ENCODE measurements around the gene GRN. TPM values are rescaled to one million over a fixed set of nuclear protein-coding genes. Genes with fewer than 3 reads are reported as not detected.
"Not testable (repeated sequence)": the region's sequence is repeated elsewhere in the genome, so short reads cannot be mapped to it uniquely, and the experiment has no call there.

Gene GRN
- polyA plus RNA-seq, 3 donors: 206 to 278 (median 271) TPM

DNA sequence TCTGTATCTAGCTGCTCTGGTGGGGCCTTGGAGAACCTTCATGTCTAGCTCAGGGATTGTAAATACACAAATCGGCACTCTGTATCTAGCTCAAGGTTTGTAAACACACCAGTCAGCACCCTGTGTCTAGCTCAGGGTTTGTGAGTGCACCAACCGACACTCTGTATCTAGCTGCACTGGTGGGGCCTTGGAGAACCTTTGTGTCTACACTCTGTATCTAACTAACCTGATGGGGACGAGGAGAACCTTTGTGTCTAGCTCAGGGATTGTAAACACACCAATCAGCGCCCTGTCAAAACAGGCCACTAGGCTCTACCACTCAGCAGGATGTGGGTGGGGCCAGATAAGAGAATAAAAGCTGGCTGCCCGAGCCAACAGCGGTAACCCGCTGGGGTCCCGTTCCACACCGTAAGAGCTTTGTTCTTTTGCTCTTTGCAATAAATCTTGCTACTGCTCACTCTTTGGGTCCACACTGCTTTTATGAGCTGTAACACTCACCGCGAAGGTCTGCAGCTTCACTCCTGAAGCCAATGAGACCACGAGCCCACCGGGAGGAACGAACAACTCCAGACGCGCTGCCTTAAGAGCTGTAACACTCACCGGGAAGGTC lies 24.4 kb downstream of the GRN start:
- not testable (repeated sequence) for DNase-seq (ENCODE audit: extremely low read depth in 1 of 11, low read depth in 9 of 11, low spot score in 4 of 11)

GRCh38 chr17:44372036-44372435 lies 26.9 kb downstream of the GRN start:
- no peak for DNase-seq (ENCODE audit: extremely low read depth in 1 of 11, low read depth in 9 of 11, low spot score in 4 of 11)

DNA sequence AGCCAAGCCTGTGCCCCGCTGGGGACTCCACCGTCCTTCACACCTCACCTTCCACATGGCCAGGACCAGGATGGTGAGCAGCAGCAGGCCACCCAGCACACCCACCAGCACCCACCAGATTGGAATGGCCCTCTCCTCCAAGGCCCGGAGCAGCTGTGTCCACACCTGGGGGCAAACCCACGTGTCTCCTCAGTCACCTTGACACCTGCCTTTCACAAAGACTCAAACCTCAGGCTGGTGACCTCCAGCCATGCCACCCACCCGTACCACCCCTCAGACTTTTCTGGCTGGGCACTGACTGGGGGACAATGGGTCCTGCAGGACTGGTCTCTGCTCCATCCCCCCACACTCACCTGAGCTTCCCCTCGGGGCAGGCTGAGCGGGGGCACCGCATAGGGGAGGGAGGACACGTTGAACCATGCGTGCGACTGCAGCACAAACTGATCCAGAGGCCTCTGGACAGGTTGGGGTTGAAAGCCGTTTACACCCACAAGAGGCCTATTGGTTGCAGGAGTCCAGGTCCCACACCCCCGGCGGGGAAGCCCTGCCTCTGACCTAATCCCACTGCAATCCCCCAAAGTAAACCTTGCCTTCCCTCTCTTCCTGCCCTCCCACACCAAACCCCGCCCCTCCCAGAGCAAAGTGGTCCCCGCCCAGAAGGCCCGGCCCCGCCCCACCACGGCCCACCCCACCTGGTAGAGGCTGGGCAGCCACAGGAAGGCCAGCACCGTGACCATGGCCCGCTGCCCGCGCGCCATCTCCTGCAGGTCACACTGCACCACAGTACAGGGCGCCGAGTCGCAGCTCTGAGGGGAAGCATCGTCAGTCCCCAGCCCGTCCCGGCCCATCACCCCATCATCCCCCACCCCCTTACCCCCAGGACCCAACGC lies 29.4 kb downstream of the GRN start:
- peak in 1 of 11 donors; percentile 25 for DNase-seq (ENCODE audit: extremely low read depth in 1 of 11, low read depth in 9 of 11, low spot score in 4 of 11)

- DNase-seq (ENCODE audit: extremely low read depth in 1 of 11, low read depth in 9 of 11, low spot score in 4 of 11): no peak
Measured at GRCh38 chr17:44375196-44376017, 30.3 kb downstream of the GRN start.

DNA sequence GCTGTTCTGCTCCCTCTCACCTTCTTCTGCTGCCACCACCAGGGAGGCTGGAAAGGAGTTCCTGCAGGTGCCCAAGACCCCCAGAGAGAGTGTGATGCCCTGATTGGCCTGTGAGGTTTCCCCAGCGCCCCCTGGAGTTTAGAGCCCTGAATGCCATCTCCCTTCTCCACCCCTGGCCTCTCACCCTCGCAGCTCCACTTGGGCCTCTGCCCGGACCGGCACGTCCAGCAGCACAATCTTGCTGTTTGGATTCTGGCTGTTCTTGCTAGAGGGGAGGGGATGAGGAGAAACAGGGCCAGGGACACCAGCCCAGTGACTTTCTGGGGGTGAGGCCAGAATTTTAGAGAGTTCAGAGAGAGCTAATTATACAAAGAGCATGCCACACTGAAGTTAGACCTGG lies 31.0 kb downstream of the GRN start:
- no peak for DNase-seq (ENCODE audit: extremely low read depth in 1 of 11, low read depth in 9 of 11, low spot score in 4 of 11)

GRCh38 chr17:44376779-44377178 lies 31.7 kb downstream of the GRN start:
- DNase-seq (ENCODE audit: extremely low read depth in 1 of 11, low read depth in 9 of 11, low spot score in 4 of 11): no peak

GRCh38 chr17:44378171-44378705 lies 33.1 kb downstream of the GRN start:
- DNase-seq (ENCODE audit: extremely low read depth in 1 of 11, low read depth in 9 of 11, low spot score in 4 of 11): no peak

DNA sequence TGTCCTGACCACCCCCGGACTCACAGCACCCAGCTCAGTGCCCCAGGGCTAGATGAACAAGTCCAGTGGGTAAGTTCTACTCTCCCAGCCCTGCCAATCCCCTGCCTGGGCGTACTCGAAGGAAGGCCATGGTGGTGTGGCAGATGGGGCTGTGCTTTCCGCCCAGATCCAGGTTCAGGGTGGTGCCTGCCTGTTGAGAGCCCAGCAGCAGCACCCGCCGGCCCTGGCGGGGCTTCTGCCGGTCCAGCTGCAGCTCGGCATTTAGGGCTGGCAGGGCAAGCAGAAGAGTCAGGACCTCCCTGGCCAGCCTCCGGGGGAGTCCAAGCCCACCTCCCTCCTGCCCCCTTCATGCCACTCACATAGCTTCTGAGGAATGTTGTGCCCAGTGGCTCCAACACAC lies 34.8 kb downstream of the GRN start:
- DNase-seq (ENCODE audit: extremely low read depth in 1 of 11, low read depth in 9 of 11, low spot score in 4 of 11): no peak

- no peak for DNase-seq (ENCODE audit: extremely low read depth in 1 of 11, low read depth in 9 of 11, low spot score in 4 of 11)
Measured at GRCh38 chr17:44380767-44381166, 35.7 kb downstream of the GRN start.

DNA sequence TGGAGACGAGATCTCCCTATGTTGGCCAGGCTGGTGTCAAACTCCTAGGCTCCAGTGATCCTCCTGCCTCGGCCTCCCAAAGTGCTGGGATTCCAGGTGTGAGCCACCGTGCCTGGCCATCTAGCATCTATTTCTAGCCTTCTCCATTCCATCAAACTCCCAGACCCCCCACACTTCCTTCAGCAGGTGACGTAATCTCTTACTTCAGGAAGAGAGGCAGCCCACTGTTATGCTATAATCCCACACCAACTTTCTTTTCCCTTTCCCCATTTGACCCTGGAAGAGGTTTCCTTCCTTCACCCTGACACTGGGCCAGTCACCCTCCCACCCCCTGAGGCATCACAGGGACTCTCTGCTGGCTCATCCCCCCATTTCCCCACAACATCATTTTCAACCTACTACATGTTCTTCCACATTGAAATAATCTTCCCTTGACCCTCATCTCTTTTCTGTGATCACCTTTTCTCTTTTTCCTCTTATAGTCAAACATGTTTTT lies 36.8 kb downstream of the GRN start:
- no peak for DNase-seq (ENCODE audit: extremely low read depth in 1 of 11, low read depth in 9 of 11, low spot score in 4 of 11)

GRCh38 chr17:44382917-44383316 lies 37.8 kb downstream of the GRN start:
- DNase-seq (ENCODE audit: extremely low read depth in 1 of 11, low read depth in 9 of 11, low spot score in 4 of 11): no peak

GRCh38 chr17:44383363-44383762 lies 38.3 kb downstream of the GRN start:
- DNase-seq (ENCODE audit: extremely low read depth in 1 of 11, low read depth in 9 of 11, low spot score in 4 of 11): no peak

- DNase-seq (ENCODE audit: extremely low read depth in 1 of 11, low read depth in 9 of 11, low spot score in 4 of 11): no peak
Measured at GRCh38 chr17:44383861-44384260, 38.8 kb downstream of the GRN start.

- DNase-seq (ENCODE audit: extremely low read depth in 1 of 11, low read depth in 9 of 11, low spot score in 4 of 11): no peak
Measured at GRCh38 chr17:44384281-44384822, 39.2 kb downstream of the GRN start.

DNA sequence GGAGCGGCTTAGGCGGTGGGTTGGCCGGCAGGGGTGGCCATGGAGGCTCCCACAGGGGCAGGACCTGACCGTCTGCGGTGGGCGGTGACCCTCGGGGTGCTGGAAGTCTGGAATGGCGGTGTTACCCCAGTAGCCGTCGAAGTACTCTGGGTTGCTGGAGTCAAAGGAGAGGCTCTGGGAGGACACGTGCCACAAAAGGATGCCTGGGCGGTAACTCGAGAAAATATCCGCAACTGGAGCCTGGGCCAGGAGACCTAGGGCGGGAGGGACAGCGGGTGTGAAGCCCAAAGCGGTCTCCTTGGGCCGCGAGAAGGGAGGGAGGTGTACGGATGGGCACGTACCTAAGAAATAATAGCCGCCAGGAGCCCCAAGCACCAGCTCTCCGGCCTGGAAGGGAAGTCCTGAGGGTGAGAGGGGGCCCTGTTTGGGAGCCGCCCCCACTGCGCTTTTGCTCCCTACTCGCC lies 39.8 kb downstream of the GRN start:
- DNase-seq (ENCODE audit: extremely low read depth in 1 of 11, low read depth in 9 of 11, low spot score in 4 of 11): no peak

DNA sequence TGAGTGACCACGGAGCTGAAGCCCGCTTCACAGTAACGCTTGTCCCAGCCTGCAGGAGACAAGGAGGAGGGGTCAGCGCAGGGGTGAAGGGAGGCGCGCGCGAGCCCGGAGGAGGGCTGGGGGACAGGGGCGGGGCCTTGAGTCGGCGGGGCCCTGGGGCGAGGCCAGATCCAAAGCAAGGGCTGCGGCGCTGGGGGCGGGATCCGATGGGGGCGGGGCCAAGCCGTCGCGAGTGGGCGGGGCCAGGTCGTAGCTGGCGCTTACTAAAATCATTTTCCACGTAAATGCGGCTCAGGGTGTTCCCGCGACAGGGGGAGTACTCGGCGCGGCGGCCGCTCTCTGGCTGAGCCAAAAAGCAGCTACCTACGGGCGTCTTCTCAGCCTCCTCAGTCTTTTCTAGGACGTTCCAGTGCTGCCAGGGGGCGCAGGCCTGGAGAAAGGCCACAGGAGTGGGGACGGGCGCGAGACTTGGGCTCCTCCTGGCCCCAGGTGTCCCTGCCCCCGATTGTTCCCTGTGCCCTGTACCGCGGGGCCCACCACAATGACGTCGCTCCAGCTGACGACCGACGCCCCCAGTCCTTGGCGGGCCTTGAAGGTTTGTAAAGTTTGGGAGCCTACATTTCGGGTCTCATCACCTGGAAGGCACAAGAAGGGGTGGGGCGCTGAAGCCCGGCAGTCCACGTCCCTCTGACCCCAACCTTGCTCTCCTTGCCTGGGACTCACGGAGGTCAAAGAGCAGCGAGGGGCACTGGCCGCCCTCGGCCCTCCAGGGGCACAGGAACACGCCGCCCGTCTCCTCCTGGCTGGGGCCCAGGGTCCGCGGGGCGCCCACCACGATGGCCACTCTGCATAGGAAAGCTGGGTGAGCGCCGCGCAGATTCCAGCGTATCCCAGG lies 40.4 kb downstream of the GRN start:
- DNase-seq (ENCODE audit: extremely low read depth in 1 of 11, low read depth in 9 of 11, low spot score in 4 of 11): peak in 6 of 11 donors; percentile 44 to 79 (median 76)

DNA sequence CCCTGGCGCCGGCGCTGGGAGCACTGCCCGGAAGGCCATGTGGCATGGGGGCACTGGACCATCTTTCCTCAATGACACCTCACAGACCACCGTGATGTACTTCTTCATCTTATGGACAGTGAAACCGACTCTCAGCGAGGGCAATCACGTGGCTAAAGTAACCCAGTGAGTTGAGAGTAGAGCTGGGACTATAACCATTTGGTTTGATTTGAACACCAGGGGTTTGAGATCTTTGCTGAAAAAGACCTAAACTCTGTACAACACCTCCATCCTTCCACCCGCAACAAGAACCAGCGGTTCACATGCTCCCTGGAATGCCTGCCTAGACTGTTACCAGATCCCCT lies 41.1 kb downstream of the GRN start:
- DNase-seq (ENCODE audit: extremely low read depth in 1 of 11, low read depth in 9 of 11, low spot score in 4 of 11): no peak

DNA sequence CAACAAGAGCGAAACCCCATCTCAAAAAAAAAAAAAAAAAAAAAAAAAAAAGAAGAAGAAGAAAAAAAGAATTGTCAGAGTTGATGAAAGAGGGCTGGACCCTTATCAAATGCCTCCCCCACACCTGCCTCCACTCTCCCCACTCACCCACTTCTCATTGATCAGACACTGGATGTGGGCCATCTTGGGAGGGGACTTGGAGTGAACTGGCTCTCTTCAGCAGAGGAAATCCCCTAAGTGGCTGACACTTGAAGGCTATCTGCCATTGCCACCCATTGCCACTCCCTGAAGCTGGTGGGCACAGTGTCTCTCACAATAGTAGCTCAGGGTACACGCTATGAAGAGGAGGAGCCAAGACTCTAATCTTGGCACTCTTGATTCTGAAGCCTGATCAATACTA lies 42.7 kb downstream of the GRN start:
- DNase-seq (ENCODE audit: extremely low read depth in 1 of 11, low read depth in 9 of 11, low spot score in 4 of 11): no peak
